Measurements from ENCODE around the gene BCL7A.
"Not testable (repeated sequence)": the region's sequence is repeated elsewhere in the genome, so short reads cannot be mapped to it uniquely, and the experiment has no call there.

BCL7A gene

DNA sequence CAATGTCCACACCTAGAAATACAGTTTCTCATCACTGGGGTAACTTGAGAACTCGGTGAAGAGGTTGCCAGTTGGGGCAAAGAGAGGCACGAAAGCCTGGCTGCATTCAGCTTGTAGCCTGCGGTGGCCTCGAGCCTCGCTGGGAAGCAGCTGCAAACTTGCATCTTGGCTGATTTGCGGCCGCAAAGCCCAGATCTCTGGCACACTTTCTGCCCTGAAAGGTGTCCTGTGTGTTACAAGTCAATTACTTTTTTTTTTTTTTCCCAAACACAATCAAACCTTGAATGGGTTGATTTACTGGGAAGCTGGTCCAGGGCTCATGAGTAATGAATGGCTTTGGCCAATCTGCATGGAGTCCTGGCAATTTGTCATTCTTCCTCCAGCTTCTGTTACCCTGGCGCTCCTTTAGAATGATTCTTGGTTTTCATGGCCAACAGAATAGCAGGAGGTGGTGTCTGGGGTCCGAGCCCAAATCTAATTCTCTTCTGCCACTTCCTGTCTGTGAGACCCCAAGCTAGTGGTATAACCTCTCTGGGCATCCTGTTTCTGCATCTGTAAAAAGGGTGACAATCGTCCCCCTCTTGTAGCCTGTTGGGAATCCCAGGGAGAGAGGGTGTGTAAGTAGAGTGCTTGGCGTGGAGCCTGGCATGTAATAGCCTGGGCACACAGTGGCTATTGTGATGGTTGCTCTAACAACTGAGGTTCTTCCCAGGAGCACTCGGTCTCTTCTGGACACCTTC, 6.7 kb downstream of the BCL7A start:
- DNase-seq: no peak

DNA sequence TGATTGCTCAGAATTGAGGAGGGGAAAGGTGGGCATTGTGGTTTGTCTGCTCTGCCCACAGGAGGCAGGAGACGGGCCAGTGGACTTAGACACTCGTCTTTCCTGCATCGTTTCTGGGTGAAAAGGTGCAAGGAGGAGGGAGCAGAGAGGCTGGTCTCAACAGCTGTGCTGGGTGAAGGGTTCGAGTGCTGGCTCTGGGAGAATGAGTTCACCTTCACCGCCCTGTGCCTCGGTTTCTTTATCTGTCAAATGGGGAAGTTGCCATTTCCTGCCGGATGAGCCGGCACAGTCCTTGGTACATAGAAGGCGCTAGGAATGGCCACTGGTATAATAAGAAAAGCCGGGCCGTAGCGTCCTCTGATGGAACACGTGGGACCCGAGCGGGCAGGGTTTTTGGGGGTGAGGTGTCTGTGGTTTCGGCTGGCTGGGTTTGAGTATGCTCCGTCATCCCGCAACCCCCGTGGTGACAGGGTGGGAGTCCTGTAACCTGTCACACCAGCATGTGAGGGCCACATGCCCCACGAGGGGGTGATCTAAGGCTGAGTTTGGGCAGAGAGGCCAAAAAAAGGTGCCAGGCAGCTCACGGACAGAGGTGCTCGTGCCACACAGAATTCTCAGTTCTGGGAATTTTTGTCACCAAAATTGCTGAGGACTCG, 7.3 kb downstream of the BCL7A start:
- DNase-seq: peak in 2 of 5 experiments; percentile 26 to 30

DNA sequence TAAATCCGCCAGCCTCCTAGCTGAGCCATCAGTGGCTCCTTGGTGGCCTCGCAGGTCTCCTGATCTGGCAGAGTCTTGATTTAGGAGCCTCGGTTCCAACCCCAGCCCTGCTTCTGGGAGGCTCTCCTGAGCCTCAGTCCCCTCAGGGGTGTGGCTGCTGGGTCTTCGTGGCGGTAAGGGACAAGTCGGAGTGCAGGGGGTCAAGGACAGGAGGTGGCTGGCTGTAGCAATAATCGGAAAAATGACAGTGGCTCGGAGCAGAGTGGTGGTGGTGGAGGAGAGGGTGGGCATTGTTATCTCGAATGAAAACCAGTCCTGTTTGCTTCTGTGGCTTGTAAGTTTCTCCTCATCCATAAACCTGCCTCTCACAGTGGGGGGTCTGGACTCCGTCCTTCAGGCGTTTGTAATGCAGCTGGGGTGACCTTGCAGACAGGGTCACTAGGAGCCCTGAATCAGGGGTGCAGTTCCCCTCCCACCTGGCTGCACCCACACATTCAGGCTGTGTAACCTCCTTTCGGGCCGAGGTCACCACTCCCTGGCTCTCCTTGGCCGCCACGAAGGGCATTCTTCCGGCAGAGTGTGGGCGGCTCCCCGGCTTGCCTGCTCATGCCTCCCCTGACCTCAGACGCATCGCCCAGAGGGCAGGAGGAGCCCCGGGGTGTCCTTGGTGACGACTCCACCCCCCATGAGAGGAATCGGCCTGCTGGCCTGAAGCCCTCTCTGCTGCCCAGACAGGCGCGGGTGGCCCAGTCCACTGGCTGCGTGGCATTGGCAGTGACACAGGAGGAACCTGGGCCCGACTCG, 8.1 kb downstream of the BCL7A start:
- no peak for DNase-seq

DNA sequence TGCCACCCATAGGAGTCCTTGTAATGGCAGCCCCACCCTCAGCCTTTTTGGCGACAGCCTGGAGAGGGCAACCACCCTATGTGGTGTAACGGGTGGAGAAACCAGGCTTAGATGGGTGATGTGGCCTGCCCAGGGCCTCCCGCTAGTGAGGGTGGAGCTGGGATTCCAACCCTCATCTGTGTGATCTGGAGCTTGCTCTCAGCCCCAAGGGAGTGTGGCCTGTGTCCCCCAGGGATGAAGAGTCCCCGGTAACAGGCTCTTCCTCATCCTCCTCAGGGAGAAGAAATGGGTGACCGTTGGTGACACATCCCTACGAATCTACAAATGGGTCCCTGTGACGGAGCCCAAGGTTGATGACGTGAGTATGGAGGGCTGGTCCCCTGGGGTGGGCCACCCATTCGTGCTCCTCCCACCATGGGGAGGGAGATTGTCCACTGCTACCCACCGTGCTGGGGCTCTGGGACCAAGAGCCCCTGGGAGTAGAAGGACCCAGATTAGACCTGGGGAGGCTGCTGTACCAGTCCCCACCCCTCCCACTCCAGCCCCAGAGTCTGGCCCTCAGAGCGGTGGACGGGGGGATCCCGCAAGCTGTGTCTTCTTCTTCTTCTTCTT, 8.8 kb downstream of the BCL7A start:
- DNase-seq: no peak

DNA sequence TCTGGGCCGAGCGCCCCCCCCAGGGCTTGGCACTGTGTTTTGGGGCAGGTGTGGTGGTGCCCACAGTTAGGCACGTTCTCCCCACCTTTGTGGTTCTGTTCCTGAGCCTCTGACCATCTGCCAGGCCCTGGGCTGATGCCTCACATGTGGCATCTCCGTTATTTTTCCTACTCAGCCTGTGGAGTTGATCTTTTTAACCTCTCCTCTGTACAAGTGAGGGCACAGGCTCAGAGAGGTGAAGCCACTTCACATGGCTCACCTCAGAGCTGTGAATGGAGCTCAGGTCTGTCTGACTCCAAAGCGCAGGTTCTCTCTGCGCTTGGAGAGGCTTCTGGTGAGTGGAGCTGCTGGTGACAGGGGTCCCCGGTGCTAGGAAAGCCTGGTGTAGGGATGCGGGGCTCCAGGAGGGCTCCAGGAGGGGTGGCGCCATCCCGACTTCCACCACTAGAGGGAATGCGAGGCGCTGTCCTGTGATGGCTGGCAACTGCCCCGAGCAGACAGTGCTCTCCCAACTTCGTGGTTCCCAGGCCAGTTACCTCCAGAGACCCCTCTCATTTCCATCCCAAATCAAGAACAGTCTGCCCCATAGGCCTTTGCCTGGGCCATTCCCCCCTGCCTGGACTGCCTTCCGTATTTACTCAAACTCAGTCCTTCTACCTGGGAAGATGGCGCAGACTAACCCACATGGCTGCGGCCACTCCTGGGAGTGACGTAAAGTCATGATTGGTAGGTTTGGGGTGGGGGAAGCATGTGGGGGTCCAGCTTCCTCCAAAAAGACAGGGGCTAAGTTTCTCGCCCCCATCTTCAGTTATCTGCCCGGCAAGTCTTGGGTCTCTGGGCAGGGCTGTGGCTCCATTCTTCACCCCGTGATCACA, 9.9 kb downstream of the BCL7A start:
- peak in 3 of 5 experiments; percentile 28 to 51 (median 32) for DNase-seq

DNA sequence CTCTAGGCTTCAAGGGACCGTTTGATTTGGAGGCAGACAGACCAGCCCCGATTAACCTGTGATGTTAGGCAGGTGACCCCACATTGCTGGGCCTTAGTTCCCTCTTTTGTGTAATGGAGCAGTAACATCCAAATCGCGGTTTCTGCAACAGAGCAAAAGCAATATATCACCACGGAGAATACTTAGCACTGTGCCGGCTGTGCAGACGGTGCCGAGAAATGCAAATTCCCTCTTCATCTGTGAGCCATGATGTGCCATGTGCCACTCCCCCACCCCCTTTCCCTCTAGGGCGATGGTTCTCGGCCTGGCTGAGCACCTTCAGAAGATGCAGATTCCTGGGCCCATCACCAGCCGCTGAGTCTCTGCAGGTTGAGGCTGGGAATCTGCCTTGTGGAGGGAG, 10.9 kb downstream of the BCL7A start:
- no peak for DNase-seq

DNA sequence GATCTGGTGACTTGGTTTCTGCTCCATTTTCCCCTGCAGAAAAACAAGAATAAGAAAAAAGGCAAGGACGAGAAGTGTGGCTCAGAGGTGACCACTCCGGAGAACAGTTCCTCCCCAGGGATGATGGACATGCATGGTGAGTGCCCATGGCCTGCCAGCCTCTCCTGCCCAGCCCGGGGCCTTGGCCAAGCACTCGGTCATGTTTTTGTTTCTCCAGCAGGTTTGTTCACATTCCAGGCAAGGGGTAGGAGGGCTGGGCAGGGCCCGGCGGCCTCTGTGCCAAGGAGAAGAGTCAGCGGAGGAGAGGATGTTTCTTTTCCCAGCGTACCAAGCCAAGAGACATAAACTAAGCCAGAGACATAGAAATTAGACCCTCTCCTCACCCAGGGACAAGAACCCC, 13.6 kb downstream of the BCL7A start:
- DNase-seq: no peak

DNA sequence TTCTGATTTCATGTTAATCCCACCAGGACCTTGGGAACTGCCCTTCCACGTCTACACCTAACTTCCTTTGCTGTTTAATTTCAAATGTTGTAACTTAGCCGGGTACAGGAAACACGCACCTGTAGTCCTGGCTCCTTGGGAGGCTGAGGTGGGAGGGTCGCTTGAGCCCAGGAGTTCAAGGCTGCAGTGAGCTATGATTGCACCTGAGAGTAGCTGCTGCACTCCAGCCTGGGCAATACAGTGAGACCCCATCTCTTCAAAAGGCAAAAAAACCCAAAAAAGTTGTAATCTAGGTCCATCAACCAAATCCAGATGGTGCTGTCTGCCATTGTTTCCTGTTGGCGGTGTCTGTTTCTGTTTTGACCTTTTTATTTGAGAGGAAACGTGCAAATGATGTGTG, 14.5 kb downstream of the BCL7A start:
- no peak for DNase-seq

DNA sequence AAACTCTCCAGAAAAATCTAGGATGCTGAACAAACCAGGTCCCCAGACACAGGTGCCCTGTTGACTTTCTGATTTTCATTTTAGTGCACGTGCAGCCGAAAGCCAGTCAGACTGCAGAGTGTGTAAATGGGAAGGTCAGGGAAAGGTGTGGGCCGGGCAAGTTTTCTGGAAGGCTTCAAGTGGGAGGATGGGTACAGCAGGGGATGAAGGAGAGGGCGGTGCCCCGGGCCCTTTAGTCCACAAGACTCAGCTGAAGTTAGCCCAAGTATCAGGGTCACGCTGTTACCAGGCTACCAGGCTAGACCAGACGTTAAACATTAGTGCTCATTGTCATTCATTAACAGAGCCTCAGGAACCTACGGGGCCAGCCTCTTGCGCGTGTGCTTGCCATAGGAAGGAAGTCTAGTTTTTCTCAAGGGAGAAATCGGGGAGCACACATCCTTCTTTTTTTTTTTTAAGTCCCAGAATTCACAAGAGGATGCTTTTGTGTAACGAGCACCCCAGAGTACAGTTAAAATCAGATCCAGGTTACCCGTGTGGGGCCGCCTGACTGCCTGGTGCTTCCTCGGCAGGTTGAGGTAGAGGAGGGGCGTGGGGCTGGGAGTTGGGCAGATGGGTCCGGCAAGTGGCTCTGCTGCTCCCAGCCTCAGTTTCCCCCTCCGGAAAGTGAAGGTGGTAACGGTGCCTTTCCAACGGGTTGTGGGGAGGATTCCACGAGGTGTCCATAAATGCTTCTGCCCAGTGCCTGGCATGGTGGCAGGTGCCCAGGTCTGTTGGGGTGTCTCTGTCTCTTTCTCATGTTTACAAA, 19.1 kb downstream of the BCL7A start:
- no peak for DNase-seq

DNA sequence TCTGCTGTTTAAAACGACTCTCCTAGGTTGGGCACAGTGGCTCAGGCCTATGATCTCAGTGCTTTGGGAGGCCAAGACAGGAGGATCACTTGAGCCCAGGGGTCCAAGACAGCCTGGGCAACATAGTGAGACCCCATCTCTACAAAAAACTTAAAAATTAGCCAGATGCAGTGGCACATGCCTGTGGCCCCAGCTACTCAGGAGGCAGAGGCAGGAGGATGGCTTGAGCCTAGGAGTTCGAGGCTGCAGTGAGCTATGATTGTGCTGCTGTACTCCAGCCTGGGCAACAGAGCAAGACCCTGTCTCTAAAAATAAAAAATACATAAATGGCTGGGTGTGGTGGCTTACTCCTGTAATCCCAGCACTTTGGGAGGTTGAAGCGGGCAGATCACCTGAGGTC, 19.8 kb downstream of the BCL7A start:
- not testable (repeated sequence) for DNase-seq

DNA sequence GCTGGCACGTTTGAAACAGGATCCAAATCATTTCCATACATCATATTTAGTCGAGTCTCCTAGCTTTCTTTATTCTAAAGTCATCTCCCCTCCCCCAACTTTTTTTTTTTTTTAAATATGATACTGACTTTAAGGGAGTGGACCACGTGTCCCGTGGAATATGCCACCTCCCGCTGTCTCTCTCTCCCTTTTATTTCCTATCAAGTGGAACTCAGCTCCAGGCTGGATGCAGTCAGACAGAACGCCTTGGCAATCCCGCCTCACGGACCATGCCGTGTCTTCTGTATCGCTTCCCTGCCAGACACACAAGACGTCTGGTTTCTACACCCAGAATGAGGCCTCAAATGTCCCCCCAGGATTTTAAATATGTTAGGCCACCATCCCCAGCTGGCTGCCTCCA, 21.2 kb downstream of the BCL7A start:
- DNase-seq: no peak

DNA sequence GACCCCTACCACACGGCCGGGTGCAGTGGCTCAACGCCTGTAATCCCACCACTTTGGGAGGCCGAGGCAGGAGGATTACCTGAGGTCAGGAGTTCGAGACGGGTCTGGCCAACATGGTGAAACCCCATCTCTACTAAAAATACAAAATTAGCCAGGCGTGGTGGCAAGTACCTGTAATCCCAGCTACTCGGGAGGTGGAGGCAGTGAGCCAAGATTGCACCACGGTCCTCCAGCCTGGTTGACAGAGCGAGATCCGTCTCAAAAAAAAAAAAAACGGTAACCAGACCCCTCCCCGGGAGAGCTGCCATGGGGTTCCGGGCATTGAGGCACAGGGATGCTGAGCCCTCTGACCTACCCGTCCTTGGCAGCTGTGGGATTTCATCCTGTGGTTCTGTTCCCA, 21.8 kb downstream of the BCL7A start:
- DNase-seq: no peak

DNA sequence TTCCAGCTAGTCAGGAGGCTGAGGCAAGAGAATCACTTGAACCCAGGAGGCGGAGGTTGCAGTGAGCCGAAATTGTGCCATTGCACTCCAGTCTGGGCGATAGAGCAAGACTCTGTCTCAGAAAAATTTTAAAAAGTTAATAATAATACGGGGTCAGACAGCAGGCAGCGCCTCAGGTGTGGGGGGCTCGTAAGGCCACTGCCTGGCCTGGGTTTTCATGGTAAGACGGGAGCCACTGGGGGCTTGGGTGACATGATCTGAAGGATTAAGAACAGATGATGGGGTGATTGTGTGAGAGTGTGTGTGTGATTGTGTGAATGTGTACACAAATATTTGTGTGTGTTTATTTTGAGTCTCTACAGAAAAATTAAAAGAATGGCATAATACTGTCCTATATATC, 23.6 kb downstream of the BCL7A start:
- DNase-seq: no peak

DNA sequence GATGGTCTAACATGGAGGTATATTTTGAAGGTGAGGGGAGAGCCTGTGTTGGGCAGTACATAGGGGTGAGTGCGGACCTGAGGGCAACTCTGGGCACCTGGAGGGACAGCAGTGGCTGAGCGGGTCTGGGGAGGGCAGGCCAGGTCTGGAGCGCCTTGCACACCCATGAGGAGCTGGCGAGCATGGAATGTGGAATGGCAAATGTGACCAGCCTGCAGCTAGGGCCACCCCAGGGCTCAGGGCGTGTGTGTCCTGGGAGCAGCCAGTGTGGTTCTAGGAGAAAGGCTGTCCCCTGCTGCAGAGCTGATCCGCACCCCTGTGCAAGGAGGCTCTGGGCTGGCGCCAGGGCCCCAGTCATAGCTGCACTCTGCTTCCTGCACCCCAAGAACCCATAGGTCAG, 24.5 kb downstream of the BCL7A start:
- no peak for DNase-seq

DNA sequence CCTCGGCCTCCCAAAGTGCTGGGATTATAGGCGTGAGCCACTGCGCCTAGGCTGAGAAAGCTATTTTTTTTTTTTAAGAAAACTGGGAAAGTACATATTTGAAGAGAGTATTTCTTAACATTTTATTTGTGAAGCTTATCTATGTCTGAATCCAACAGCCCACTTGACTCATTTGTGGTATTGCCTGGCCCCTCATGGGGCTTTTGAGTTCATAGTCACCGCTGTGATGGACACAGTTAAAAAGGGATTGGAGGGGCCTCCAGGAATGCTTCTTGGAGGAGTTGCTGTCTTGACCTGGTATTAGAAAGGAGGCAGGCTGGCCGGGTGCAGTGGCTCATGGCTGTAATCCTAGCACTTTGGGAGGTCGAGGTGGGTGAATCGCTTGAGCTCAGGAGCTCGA, 26.5 kb downstream of the BCL7A start:
- no peak for DNase-seq

DNA sequence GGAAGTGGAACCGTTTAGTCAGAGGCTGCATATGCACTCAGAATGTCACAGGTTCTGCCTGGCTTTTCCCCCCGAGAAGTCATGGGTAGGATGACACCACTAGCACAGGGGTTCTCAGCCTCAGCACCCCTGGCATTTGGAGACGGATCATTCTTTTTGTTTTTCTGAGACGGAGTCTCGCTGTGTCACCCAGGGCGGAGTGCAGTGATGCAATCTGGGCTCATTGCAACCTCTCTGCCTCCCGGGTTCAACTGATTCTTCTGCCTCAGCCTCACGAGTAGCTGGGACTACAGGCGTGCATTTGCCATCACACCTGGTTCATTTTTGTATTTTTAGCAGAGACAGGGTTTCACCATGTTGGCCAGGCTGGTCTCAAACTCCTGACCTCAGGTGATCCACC, 28.1 kb downstream of the BCL7A start:
- DNase-seq: no peak

DNA sequence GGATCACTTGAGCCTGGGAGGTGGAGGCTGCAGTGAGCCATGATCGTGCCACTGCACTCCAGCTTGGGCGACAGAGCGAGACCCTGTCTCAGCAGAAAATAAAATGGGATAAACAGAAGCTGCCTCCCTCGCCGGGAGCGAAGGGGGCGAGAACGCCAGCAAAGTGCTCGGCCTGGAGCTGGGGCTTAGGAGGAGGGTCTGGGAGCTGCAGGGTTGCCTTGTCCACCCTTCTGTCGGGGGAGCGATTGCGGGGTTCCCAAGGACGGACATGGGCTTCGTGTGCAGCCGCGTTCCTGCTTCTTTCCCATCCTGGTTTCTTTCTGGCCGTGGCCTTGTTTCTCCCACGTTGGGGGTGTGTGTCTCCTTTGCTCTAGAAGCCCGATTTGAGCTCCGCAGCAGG, 29.0 kb downstream of the BCL7A start:
- no peak for DNase-seq

DNA sequence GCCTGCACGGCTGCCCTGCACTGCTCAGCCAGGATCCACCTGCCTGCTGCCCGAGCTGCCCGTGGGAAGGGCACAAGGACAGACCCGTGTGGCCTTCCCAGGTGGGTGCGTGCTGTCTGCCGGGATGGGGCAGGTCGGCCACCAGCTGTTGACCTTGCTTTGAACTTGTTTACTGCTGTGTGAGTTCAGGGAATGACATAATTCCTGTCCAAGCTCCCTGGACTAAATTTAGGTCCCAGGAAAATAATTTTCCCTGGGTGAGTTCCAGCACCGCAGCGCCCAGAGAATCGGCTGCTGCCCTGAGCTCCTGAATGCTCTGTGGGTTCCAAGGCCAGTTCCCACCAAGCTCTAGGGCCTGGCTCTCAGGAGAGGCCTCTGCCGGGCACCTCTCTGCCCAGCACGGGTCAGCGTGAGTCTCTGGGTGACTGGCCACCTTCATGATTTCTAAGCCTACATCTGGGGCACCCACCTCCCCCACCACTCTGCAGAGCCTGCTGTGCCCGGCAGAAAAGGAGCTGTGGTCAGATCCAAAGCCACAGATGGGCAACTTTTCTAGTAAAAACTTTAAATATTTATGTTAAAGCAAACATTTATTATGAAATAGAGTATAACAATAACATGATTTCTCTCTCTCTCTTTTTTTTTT, 29.7 kb downstream of the BCL7A start:
- no peak for DNase-seq

DNA sequence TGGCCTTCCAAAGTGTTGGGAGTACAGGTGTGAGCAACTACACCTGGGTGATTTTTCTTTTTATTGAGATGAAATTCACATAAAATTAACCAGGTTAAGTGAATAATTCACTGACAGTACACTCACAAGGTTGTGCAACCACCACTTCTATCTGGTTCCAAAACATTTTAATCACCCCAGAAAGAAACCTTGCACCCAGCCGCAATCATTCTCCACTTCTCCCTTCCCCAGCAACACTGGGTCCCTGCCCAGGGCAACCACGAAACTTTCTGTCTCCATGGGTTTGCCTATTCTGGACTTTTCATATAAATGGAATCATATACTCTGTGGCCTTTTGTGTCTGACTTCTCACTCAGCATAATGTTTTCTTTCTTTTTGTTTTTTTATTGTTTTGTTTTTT, 30.6 kb downstream of the BCL7A start:
- no peak for DNase-seq

DNA sequence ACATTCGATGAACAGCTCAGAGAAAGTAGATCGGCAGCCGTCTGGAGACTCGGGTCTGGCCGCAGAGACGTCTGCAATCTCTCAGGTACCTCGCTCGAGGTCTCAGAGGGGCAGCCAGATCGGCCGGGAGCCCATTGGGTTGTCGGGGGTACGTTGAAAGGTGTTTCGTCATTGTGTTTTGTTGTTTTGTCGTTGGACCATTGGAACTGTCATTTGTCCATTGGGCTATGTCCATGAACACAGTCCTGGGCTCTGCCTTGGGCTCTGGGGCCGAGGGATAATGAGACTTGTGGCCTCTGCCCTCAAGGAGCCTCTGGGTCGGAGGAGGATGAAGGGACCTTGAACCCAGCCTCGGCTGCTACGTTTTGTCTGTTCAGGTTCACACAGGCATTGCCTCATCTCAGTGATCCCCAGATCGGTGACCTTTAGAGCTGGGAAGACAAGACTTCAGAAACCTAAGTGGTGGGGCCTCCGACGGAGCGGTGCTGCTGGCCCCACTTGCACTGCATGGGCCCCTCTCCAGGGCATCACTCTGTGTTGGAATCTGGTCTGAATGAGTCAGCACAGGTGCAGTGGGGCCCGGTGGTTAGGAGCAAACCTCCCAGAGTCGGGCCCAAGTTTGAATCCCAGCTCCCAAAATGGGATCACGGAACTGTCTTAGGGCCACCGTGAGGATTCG, 33.3 kb downstream of the BCL7A start:
- DNase-seq: no peak
